Fibroblast of mammary gland (primary cell): ENCODE measurements around the gene WFIKKN1.

Experiments
- DNase-seq: peaks from one replicate; pipeline ENCODE4 v3.0.0-alpha.2; 2010; ENCODE audit warnings: low read depth
- H3K4me3 ChIP-seq: 2 replicates; pipeline ENCODE4 v1.5.1; 2011; ENCODE audit warnings: low read depth, mild to moderate bottlenecking, low read length, moderate library complexity; ENCODE audit not compliant: control insufficient read depth
- TF ChIP-seq, protein P1 (sequence below): conservative IDR thresholded peaks from 2 replicates; pipeline ENCODE4 v1.5.1; 2011; ENCODE audit warnings: low read depth, low read length, inconsistent platforms; ENCODE audit not compliant: control insufficient read depth, insufficient read depth

WFIKKN1 gene

DNA sequence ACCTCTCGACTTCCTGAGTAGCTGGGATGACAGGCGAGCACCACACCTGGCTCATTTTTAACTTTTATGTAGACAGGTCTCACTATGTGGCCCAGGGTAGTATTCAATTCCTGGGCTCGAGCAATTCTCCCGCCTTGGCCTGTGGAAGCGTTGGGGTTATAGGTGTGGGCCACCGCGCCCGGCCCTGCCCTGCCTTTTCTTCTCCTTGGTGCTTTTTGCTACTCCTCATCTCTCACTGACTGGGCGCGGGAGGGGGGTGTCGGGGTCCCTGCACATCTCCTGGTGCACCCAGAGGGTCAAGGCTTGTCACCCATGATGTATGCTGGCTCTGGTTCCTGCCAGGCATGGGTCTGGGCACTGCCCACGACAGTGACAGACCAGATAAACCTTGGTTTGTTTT, 13.8 kb downstream of the WFIKKN1 start:
- TF ChIP-seq, protein P1, sequence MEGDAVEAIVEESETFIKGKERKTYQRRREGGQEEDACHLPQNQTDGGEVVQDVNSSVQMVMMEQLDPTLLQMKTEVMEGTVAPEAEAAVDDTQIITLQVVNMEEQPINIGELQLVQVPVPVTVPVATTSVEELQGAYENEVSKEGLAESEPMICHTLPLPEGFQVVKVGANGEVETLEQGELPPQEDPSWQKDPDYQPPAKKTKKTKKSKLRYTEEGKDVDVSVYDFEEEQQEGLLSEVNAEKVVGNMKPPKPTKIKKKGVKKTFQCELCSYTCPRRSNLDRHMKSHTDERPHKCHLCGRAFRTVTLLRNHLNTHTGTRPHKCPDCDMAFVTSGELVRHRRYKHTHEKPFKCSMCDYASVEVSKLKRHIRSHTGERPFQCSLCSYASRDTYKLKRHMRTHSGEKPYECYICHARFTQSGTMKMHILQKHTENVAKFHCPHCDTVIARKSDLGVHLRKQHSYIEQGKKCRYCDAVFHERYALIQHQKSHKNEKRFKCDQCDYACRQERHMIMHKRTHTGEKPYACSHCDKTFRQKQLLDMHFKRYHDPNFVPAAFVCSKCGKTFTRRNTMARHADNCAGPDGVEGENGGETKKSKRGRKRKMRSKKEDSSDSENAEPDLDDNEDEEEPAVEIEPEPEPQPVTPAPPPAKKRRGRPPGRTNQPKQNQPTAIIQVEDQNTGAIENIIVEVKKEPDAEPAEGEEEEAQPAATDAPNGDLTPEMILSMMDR = no peak
- H3K4me3 ChIP-seq = no peak overlapping the region
- DNase-seq = no peak

DNA sequence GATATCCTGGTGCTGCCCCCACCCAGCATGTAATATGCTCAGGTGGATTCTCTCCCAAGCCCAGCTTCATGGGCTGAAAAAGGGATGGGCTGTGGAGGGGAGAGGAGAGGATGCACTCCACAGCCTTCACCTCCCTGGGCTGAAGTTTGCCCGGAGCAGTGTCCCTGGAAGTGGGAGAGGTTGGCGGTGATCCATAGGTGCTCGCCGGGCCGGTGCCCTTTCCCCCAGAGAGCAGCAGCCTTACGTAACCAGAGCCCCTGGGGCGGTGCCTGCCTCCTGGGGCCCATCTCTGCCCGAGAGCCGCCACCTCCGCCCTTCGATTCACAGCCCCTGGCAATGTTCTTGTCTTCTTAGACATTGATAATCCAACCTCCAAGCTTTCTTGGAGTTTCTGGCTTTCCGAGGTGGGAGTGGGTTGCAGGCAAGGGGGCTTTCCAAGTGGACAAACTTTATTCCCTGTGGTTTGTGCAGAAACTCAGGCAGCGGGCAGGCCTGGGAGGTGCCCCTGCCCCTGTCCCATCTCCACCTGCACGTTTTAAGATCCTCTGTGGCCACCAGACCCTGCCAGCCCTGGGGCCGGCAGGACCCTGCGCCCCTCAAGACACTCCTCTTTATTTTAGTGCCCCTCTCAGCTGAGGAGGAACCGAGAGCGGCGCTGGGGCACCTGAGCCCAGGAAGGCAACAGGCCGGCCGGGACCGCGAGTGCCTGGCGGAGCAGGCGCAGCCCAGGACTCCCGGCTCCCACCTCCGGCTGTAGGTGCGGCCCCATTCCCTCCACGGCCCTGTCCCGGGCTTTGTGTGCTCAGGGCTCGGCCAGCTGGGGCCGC, 15.3 kb downstream of the WFIKKN1 start:
- no peak overlapping the region for H3K4me3 ChIP-seq
- TF ChIP-seq, protein P1 = no peak
- DNase-seq = no peak

DNA sequence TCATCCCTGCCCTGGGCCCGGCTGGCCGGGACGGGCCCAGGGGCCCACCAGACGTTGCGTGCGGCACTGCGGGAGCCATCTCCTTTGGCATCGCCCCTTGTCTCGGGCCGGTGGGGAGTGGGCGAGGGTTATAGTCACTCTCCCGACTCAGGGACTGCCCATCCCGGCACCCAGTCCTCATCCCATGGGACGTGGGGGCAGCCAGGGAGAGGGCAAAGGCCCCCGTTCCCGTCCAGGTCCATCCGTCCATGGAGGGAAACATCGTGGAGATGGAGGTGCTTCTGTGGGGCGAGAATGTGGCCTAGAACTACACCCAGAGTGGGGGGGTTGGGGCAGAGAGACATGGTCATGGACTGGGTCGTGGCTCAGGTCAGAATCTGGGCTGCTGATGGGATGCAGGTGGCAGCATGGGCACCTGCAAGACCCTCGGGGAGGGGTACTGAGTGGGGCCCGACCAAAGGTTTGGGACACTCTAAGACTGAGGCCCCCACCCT, 15.9 kb downstream of the WFIKKN1 start:
- TF ChIP-seq, protein P1 = no peak
- no peak for DNase-seq
- H3K4me3 ChIP-seq = no peak overlapping the region

DNA sequence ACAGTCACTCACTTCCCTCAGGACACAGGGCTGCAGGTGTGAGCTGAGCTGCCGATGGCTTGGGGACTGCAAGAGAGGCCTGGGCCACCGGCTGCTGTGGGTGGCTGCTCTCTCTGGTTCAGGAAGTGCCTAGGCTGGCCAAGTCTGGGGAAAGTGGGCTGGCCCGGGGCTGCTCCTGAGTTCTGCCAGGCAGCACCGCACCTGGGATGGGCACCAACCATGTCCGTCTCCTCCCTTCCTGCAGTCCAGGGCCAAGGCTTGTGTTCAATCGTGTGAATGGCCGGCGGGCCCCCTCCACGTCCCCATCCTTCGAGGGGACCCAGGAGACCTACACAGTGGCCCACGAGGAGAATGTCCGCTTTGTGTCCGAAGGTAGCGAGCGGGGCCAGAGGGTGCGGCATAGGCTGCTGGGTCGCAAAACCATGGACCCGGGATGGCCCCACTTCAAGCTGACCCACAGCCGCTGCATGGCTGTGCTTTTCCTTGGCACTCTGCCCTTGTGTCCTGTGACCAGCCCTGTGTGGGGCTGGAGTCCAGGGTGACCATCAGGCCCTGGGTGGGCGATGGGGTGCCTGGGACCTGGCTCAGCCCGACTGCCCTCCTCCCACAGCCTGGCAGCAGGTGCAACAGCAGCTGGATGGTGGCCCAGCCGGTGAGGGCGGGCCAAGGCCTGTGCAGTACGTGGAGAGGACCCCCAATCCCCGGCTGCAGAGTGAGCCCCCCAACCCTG, 16.6 kb downstream of the WFIKKN1 start:
- TF ChIP-seq, protein P1 = no peak
- H3K4me3 ChIP-seq = no peak overlapping the region
- DNase-seq = no peak

DNA sequence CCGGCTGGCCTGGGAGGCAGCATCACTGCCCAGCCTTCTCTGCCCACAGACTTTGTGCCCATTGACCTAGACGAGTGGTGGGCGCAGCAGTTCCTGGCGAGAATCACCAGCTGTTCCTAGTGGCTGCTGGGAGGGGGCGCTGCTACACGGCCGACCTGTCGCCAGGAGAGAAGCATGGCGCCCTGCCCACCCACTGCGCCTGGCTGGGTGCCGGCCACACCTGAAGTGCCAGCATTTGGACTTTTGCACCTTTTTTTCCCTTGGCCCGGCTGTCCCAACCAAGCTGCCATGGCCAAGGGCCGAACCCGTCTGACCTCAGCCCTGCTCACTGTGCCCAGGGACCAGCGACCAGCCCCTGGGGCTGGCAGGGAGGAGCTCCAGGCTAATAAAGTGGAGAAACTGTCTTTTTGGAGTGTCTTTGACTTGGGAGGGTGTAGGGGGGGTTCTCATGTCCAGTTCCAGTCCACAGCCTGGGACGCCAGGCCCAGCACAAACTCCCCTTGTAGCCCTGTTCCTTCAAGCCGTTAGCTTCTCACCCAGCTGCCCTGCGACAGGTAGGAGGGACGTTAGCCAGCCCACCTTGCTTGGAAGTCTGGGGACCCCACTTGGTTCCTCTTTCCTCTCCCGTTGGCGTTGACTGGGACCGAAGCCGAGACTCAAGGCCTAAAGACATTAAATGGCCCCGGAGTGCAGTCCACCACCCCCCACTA, 17.4 kb downstream of the WFIKKN1 start:
- DNase-seq = no peak
- H3K4me3 ChIP-seq = peak overlapping the region; percentile 54
- TF ChIP-seq, protein P1 = peak; percentile 29

DNA sequence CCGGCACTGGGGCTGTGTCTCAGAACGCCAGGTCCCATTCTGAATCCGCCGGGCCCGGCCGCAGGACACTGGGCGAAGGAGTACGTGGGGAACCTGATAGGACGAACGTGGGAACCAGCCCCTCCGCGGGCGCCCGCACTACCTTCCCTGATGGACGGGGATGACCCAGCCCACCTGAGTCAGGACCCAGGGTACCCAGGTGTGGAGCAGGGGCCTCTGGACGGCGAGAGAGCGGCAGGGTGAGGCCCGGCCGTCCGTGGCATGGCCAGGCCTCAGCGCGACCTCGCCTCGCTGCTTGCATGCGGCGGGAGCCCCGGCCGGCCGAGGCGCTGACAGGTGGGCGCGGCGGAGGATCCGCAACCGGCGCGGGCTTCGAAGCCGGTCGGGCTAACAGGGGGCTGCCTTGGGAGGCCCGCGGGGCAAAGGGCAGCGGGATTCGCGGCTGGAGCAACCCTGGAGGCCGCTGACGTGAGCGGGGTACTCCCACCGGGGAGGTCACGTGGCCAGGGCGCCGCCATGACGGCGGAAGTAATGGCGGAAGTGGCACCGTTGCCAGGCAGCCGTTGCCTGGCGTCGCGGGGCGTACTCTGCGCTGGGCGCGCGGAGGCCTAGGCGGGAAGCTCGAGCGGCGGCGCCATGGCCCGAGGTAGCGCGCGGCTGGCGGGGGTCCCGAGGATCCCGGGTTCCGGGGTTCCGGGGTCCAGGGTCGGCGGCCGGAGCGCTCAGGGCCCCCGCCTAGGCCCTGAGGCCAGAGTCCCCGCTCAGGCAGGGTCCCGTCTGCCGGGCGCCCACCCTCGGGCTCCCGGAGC, 18.2 kb downstream of the WFIKKN1 start, which contains the start of gene WDR90:
WDR90 (plus strand) TSS at position 585 of the 809 bp plus-strand sequence; CDS start at position 637, 52 bp downstream.
- peak within 1 kb of the TSS; percentile 54 for H3K4me3 ChIP-seq
- TF ChIP-seq, protein P1 = no peak
- DNase-seq = peak; percentile 87
